Neural crest cell (in vitro differentiated cells): Measurements from ENCODE around the gene TMEM9. TPM values are rescaled to one million over a fixed set of nuclear protein-coding genes. Genes with fewer than 3 reads are reported as not detected.

Source experiments
- DNase-seq: peaks from one replicate; pipeline ENCODE4 v3.0.0; 2021; ENCODE audit warnings: low read depth, mixed read lengths, low spot score
- H3K27ac Mint-ChIP-seq: one replicate; pipeline ENCODE4 v1.8.0; 2021; ENCODE audit warnings: mild to moderate bottlenecking, mixed read lengths; ENCODE audit not compliant: unreplicated experiment
- H3K27me3 Mint-ChIP-seq: 2 replicates; pipeline ENCODE4 v1.8.0; 2021; ENCODE audit warnings: low read depth, mild to moderate bottlenecking, mixed read lengths
- H3K36me3 Mint-ChIP-seq: 2 replicates; pipeline ENCODE4 v1.8.0; 2021; ENCODE audit warnings: low read depth, mild to moderate bottlenecking, mixed read lengths
- H3K4me1 Mint-ChIP-seq: 2 replicates; pipeline ENCODE4 v1.8.0; 2021; ENCODE audit warnings: mixed read lengths
- H3K4me3 Mint-ChIP-seq: one replicate; pipeline ENCODE4 v1.8.0; 2021; ENCODE audit warnings: mild to moderate bottlenecking, mixed read lengths
- H3K9me3 Mint-ChIP-seq: 2 replicates; pipeline ENCODE4 v1.8.0; 2021; ENCODE audit warnings: mixed read lengths
- CTCF ChIP-seq: fragments of 200-600 bp; sonication (generic); conservative IDR thresholded peaks from 2 replicates; pipeline ENCODE4 v1.5.0; 2021; ENCODE audit warnings: antibody characterized with exemption, mild to moderate bottlenecking
- total RNA-seq: library from RNA; stranded (reverse); gene quantifications from 2 replicates; pipeline ENCODE4 v1.2.1, GENCODE V29; 2021

Gene TMEM9
- total RNA-seq, 1 donor from 2014 or later: 89.4 TPM

- no peak for TF ChIP-seq CTCF
- Mint-ChIP-seq H3K27me3 (peaks cover 36% of the 10 kb centered on the region), H3K9me3 (no peaks in the 10 kb centered on the region), H3K4me3 (no peak overlapping the region), H3K36me3 (no peaks in the 10 kb centered on the region), H3K27ac (no peak overlapping the region), H3K4me1 (peaks cover 4% of the 10 kb centered on the region)
- no peak for DNase-seq
These were observed 27.0 kb upstream of the TMEM9 start for GRCh38 chr1:201181323-201181722.

- Mint-ChIP-seq H3K4me1 (peaks cover 4% of the 10 kb centered on the region), H3K36me3 (no peaks in the 10 kb centered on the region), H3K27me3 (peaks cover 36% of the 10 kb centered on the region), H3K9me3 (no peaks in the 10 kb centered on the region), H3K27ac (no peak overlapping the region), H3K4me3 (no peak overlapping the region)
- no peak for TF ChIP-seq CTCF
- DNase-seq: no peak
These were observed 26.6 kb upstream of the TMEM9 start for GRCh38 chr1:201180901-201181300.

GRCh38 chr1:201180141-201180540 is 25.9 kb upstream of the TMEM9 start:
- H3K27ac Mint-ChIP-seq: no peak overlapping the region
- DNase-seq: no peak

GRCh38 chr1:201178718-201179117 is 24.4 kb upstream of the TMEM9 start:
- H3K9me3 Mint-ChIP-seq: no peaks in the 10 kb centered on the region
- H3K27ac Mint-ChIP-seq: no peak overlapping the region
- H3K4me3 Mint-ChIP-seq: no peak overlapping the region
- no peaks in the 10 kb centered on the region for H3K4me1 Mint-ChIP-seq
- H3K27me3 Mint-ChIP-seq: peaks cover 33% of the 10 kb centered on the region
- no peak for DNase-seq
- TF ChIP-seq CTCF: no peak
- H3K36me3 Mint-ChIP-seq: no peaks in the 10 kb centered on the region

More at GRCh38 chr1:201180141-201180540, 25.9 kb upstream of the TMEM9 start:
- Mint-ChIP-seq H3K27me3 (peaks cover 36% of the 10 kb centered on the region), H3K36me3 (no peaks in the 10 kb centered on the region), H3K4me1 (peaks cover 4% of the 10 kb centered on the region), H3K9me3 (no peaks in the 10 kb centered on the region), H3K4me3 (no peak overlapping the region)
- no peak for TF ChIP-seq CTCF

- peaks cover 29% of the 10 kb centered on the region for H3K27me3 Mint-ChIP-seq
These were observed 22.7 kb upstream of the TMEM9 start for GRCh38 chr1:201176940-201177339.

More at GRCh38 chr1:201176940-201177339, 22.7 kb upstream of the TMEM9 start:
- H3K4me1 Mint-ChIP-seq: no peaks in the 10 kb centered on the region
- no peaks in the 10 kb centered on the region for H3K36me3 Mint-ChIP-seq
- DNase-seq: no peak
- H3K4me3 Mint-ChIP-seq: no peak overlapping the region
- no peak for TF ChIP-seq CTCF
- H3K27ac Mint-ChIP-seq: no peak overlapping the region
- no peaks in the 10 kb centered on the region for H3K9me3 Mint-ChIP-seq
